Mesodermal cell (in vitro differentiated cells): ENCODE data around the gene RREB1.

Source experiments
- H3K27ac ChIP-seq: 2 replicates; pipeline ENCODE4 v1.7.0; 2013; ENCODE audit warnings: mild to moderate bottlenecking, low read depth, low read length, moderate library complexity; ENCODE audit not compliant: severe bottlenecking
- H3K36me3 ChIP-seq: 2 replicates; pipeline ENCODE4 v1.7.1; 2013; ENCODE audit warnings: mild to moderate bottlenecking, low read length, moderate library complexity; ENCODE audit not compliant: control insufficient read depth, insufficient read depth
- H3K4me1 ChIP-seq: one replicate; pipeline ENCODE4 v1.7.1; 2013; ENCODE audit warnings: mild to moderate bottlenecking, low read length; ENCODE audit not compliant: insufficient read depth, control insufficient read depth, poor library complexity, severe bottlenecking
- H3K4me3 ChIP-seq: 2 replicates; pipeline ENCODE4 v1.7.0; 2013; ENCODE audit warnings: low read length, control low read depth, mild to moderate bottlenecking; ENCODE audit not compliant: insufficient read depth, poor library complexity, severe bottlenecking; ENCODE audit errors: extremely low read depth
- H3K9me3 ChIP-seq: 2 replicates; pipeline ENCODE4 v1.7.1; 2013; ENCODE audit warnings: mild to moderate bottlenecking, low read length, moderate library complexity; ENCODE audit not compliant: control insufficient read depth
- WGBS, 2 experiments: methylation state at CpG; one replicate each; pipeline ENCODE4 v1.1.5; 2013; ENCODE audit warnings: missing lambda C conversion rate in 2 of 2; ENCODE audit not compliant: insufficient coverage in 2 of 2; 5-methylcytosine and 5-hydroxymethylcytosine counted together

Gene RREB1

GRCh38 chr6:7213416-7213815 is 105.7 kb downstream of the RREB1 start:
- Histone ChIP-seq H3K9me3 (no peaks in the 10 kb centered on the region), H3K36me3 (peaks cover 67% of the 10 kb centered on the region), H3K27ac (no peak overlapping the region), H3K4me3 (no peak overlapping the region), H3K4me1 (peaks cover 24% of the 10 kb centered on the region)
- WGBS, 2 experiments, result 100% methylated on average over 2 of the region's 2 CpGs

GRCh38 chr6:7214468-7214867 is 106.7 kb downstream of the RREB1 start:
- no peaks in the 10 kb centered on the region for H3K9me3 ChIP-seq
- H3K36me3 ChIP-seq, result peaks cover 67% of the 10 kb centered on the region
- WGBS, 2 experiments, result 94 to 96% methylated on average over 4 to 5 of the region's 5 CpGs
- no peak overlapping the region for H3K27ac ChIP-seq
- H3K4me3 ChIP-seq, result no peak overlapping the region
- H3K4me1 ChIP-seq, result peaks cover 27% of the 10 kb centered on the region

- Histone ChIP-seq H3K4me1 (peaks cover 27% of the 10 kb centered on the region), H3K4me3 (no peak overlapping the region), H3K36me3 (peaks cover 69% of the 10 kb centered on the region), H3K27ac (no peak overlapping the region), H3K9me3 (no peaks in the 10 kb centered on the region)
- WGBS, 2 experiments, result 78 to 84% methylated on average over 8 of the region's 8 CpGs
These were observed 107.4 kb downstream of the RREB1 start for GRCh38 chr6:7215131-7215530.

DNA sequence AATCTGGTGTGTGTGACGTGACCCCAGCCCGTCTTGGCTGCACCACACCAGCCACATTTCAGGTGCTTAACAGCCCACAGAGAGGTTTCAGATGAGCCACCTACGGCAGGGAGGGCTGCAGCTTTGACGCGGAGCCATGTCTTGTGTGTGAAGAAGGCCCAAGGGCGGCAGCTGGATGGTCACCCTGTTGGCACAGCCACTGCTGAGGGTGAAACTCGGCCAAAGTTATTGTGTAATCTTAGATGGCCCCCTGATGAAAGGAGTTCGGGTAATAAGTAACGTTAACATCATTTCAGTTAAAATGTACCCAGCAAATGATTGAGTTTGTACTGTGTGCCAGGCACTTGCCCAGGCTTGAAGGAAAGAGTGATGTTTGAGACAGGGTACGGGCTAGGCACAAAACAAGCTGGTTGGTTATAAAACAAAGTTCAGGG is 108.1 kb downstream of the RREB1 start:
- H3K4me1 ChIP-seq, result peaks cover 27% of the 10 kb centered on the region
- no peak overlapping the region for H3K27ac ChIP-seq
- 87 to 95% methylated on average over 10 of the region's 10 CpGs for WGBS, 2 experiments
- H3K9me3 ChIP-seq, result no peaks in the 10 kb centered on the region
- H3K36me3 ChIP-seq, result peaks cover 70% of the 10 kb centered on the region
- no peak overlapping the region for H3K4me3 ChIP-seq

GRCh38 chr6:7216941-7217621 is 109.3 kb downstream of the RREB1 start:
- Histone ChIP-seq H3K36me3 (peaks cover 69% of the 10 kb centered on the region), H3K4me3 (no peak overlapping the region), H3K4me1 (peaks cover 27% of the 10 kb centered on the region), H3K9me3 (no peaks in the 10 kb centered on the region), H3K27ac (peak overlapping the region; percentile 30)
- WGBS, 2 experiments, result 77 to 86% methylated on average over 13 to 15 of the region's 17 CpGs

GRCh38 chr6:7218406-7218988 is 110.7 kb downstream of the RREB1 start:
- peaks cover 68% of the 10 kb centered on the region for H3K36me3 ChIP-seq
- WGBS, 2 experiments, result 86 to 100% methylated on average over 1 to 2 of the region's 2 CpGs
- no peak overlapping the region for H3K27ac ChIP-seq
- H3K9me3 ChIP-seq, result no peaks in the 10 kb centered on the region
- H3K4me1 ChIP-seq, result peaks cover 27% of the 10 kb centered on the region
- H3K4me3 ChIP-seq, result no peak overlapping the region

- H3K36me3 ChIP-seq, result peaks cover 61% of the 10 kb centered on the region
- WGBS, 2 experiments, result 96 to 100% methylated on average over 5 to 6 of the region's 6 CpGs
- H3K4me1 ChIP-seq, result peaks cover 27% of the 10 kb centered on the region
- no peak overlapping the region for H3K27ac ChIP-seq
- no peaks in the 10 kb centered on the region for H3K9me3 ChIP-seq
- H3K4me3 ChIP-seq, result no peak overlapping the region
These were observed 111.5 kb downstream of the RREB1 start for GRCh38 chr6:7219310-7219709.

- 93 to 94% methylated on average over 2 to 4 of the region's 5 CpGs for WGBS, 2 experiments
- Histone ChIP-seq H3K4me1 (peaks cover 9% of the 10 kb centered on the region), H3K27ac (no peak overlapping the region), H3K4me3 (no peak overlapping the region), H3K9me3 (no peaks in the 10 kb centered on the region), H3K36me3 (peaks cover 74% of the 10 kb centered on the region)
These were observed 114.4 kb downstream of the RREB1 start for GRCh38 chr6:7222197-7222596.

DNA sequence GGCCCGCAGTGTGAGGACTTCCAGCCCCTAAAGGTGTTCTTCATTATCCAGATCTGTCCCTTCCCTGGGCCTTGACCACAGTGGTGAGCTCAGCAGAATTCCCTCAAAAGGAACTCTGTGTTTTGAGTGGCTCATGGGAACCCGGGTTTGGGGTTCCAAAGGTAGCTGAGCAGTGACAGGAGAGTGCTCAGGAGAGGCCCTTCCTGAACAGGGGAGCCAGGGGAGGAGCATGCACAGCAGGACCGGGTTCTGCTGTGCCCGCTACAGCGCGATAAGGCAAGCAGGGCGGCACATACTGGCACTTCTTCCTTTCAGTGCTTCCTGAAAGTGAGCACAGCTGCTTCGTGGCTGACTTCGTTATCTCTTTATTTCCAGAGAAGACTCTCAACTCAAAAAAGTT is 117.0 kb downstream of the RREB1 start:
- WGBS, 2 experiments, result 85 to 95% methylated on average over 4 to 9 of the region's 9 CpGs
- Histone ChIP-seq H3K27ac (no peak overlapping the region), H3K36me3 (peaks cover 88% of the 10 kb centered on the region), H3K9me3 (no peaks in the 10 kb centered on the region), H3K4me1 (no peaks in the 10 kb centered on the region), H3K4me3 (no peak overlapping the region)

DNA sequence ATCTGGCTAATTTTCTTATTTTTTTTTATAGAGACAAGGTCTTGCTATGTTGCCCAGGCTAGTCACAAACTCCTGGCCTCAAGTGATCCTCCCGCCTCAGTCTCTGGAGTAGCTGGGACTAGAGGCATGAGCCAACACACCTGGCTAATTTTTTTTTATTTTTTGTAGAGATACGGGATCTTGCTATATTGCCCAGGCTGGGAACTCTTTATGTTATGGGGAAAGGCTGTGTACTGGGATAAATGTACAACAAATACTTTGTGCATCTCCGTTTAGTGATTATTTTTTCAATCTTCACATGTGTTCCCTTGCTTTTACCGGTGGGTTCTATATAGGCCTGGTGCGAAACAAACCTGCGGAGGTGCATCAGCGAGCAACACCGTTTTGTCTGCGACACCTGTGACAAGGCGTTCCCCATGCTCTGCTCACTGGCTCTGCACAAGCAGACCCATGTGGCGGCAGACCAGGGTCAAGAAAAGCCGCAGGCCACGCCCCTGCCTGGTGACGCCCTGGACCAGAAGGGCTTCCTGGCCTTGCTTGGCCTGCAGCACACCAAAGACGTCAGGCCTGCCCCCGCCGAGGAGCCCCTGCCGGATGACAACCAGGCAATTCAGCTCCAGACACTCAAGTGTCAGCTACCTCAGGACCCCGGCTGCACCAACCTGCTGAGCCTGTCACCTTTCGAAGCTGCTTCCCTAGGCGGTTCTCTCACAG is 121.1 kb downstream of the RREB1 start:
- no peak overlapping the region for H3K4me3 ChIP-seq
- no peaks in the 10 kb centered on the region for H3K9me3 ChIP-seq
- 95% methylated on average over 19 to 21 of the region's 21 CpGs for WGBS, 2 experiments
- no peaks in the 10 kb centered on the region for H3K4me1 ChIP-seq
- peaks cover 82% of the 10 kb centered on the region for H3K36me3 ChIP-seq
- H3K27ac ChIP-seq, result no peak overlapping the region
